K562 (cell line): ENCODE measurements around the gene KIF5A. TPM values are rescaled to one million over a fixed set of nuclear protein-coding genes. Genes with fewer than 3 reads are reported as not detected.

Experiments
- AFF1 ChIP-seq, 2 experiments: fragments of 450-650 bp; IDR thresholded peaks; 2 replicates each; pipeline ENCODE4 v1.6.1; 2018; ENCODE audit warnings: mild to moderate bottlenecking in 2 of 2, low read depth in 1 of 2; ENCODE audit not compliant: partially characterized antibody in 2 of 2
- ARNT ChIP-seq, 2 experiments: fragments of 450-650 bp; IDR thresholded peaks; 2 replicates each; pipeline ENCODE4 v1.6.1; 2016; ENCODE audit warnings: mild to moderate bottlenecking in 1 of 2
- ASH1L ChIP-seq: fragments of 450-650 bp; IDR thresholded peaks from 2 replicates; pipeline ENCODE4 v1.6.1; 2018; ENCODE audit warnings: borderline replicate concordance, mild to moderate bottlenecking, low read depth; ENCODE audit not compliant: partially characterized antibody
- ATF1 ChIP-seq, 2 experiments: fragments of 450-650 bp in 1 of 2; IDR thresholded peaks; 2 replicates each; pipeline ENCODE4 v1.6.1; 2016; ENCODE audit warnings: missing compliant biosample characterization in 1 of 2, missing genetic modification characterization in 1 of 2
- DACH1 ChIP-seq: fragments of 450-650 bp; IDR thresholded peaks from 2 replicates; pipeline ENCODE4 v1.6.1; 2018; ENCODE audit not compliant: partially characterized antibody
- EP300 ChIP-seq: IDR thresholded peaks from 2 replicates; pipeline ENCODE4 v1.6.1; 2012; ENCODE audit warnings: low read length, improper control_type of control experiment
- GTF2F1 ChIP-seq: IDR thresholded peaks from 2 replicates; pipeline ENCODE4 v1.6.1; 2011; ENCODE audit warnings: low read depth, low read length, improper control_type of control experiment
- HBP1 ChIP-seq: fragments of 450-650 bp; formaldehyde crosslinking; IDR thresholded peaks from 2 replicates; pipeline ENCODE4 v1.4.0; 2022; ENCODE audit warnings: missing genetic modification characterization
- HCFC1 ChIP-seq: IDR thresholded peaks from 2 replicates; pipeline ENCODE4 v1.6.1; 2012; ENCODE audit warnings: low read depth, low read length, improper control_type of control experiment
- JUN ChIP-seq, 2 experiments: sonication (generic) in 1 of 2; formaldehyde crosslinking in 1 of 2; IDR thresholded peaks; 2 replicates each; pipeline versions ENCODE4 v1.6.1 to v1.8.0; 2012 to 2022; ENCODE audit warnings: borderline replicate concordance in 2 of 2, mild to moderate bottlenecking in 2 of 2, improper control_type of control experiment in 1 of 2, low read depth in 1 of 2, low read length in 1 of 2, missing genetic modification reagents in 1 of 2
- MBD2 ChIP-seq: sonication (generic); IDR thresholded peaks from 2 replicates; pipeline ENCODE4 v1.6.1; 2016; ENCODE audit warnings: low read depth, borderline replicate concordance
- MNT ChIP-seq, 2 experiments: fragments of 450-650 bp; conservative IDR thresholded peaks; 2 replicates each; pipeline ENCODE4 v1.6.1; 2017; ENCODE audit warnings: mild to moderate bottlenecking in 2 of 2, moderate library complexity in 2 of 2
- NBN ChIP-seq: fragments of 450-650 bp; IDR thresholded peaks from 2 replicates; pipeline ENCODE4 v1.6.1; 2016; ENCODE audit warnings: low read depth, mild to moderate bottlenecking
- POLR2B ChIP-seq: fragments of 450-650 bp; IDR thresholded peaks from 2 replicates; pipeline ENCODE4 v1.6.1; 2018; ENCODE audit warnings: low read depth; ENCODE audit not compliant: partially characterized antibody
- SMARCE1 ChIP-seq: fragments of 450-650 bp; IDR thresholded peaks from 2 replicates; pipeline ENCODE4 v1.7.1; 2016; ENCODE audit warnings: mild to moderate bottlenecking
- SP1 ChIP-seq: sonication (generic); formaldehyde crosslinking; IDR thresholded peaks from 2 replicates; pipeline ENCODE4 v1.8.1; 2022; ENCODE audit warnings: mild to moderate bottlenecking, missing genetic modification reagents
- THRB ChIP-seq: fragments of 450-650 bp; formaldehyde crosslinking; conservative IDR thresholded peaks from 2 replicates; pipeline ENCODE4 v1.4.0; 2022; ENCODE audit warnings: mild to moderate bottlenecking, missing genetic modification characterization
- ZNF780A ChIP-seq: fragments of 250-450 bp; sonication (Bioruptor Pico); IDR thresholded peaks from 2 replicates; pipeline ENCODE4 v1.5.0; 2021; ENCODE audit warnings: mild to moderate bottlenecking
- polyA plus RNA-seq, 8 experiments: library from polyadenylated mRNA; depleted of rRNA in 4 of 8; stranded (reverse) in 5 of 8; unstranded in 3 of 8; fragments of >200 nt; fragmentation: Nextera tagmentation in 2 of 8; fragmentation: Illumina TruSeq in 1 of 8; extraction: Ambion mirVana in 2 of 8; extraction: Trizol in 1 of 8; gene quantifications; 2 replicates each; pipeline versions ENCODE4 v1.2.1 to v1.2.3, GENCODE V29; 2011 to 2014; ENCODE audit warnings: inconsistent platforms in 1 of 8, missing spikeins in 1 of 8
- total RNA-seq, 7 experiments: library from RNA; depleted of rRNA in 6 of 7; stranded (reverse); fragments of >200 nt in 6 of 7; fragmentation: Illumina TruSeq in 2 of 7; extraction: Trizol in 2 of 7; gene quantifications; 2 replicates each; pipeline versions ENCODE4 v1.2.1 to v1.2.3, GENCODE V29; 2011 to 2021; ENCODE audit warnings: low replicate concordance in 1 of 7

Gene KIF5A
- total and polyA plus RNA-seq, 9 of the 15 experiments (the other 6 are each of a cell fraction or from before 2014, with no cell fraction given), result 3.4 to 17.7 (median 8.0) TPM

- TF ChIP-seq AFF1 (IDR thresholded peaks at IDR 0.05; ENCODE audit: low read depth in 1 of 2, partially characterized antibody in 2 of 2), result peak in 1 of 2 experiments; percentile 85
- 0 out of 2 replicates have a peak, but pooled peaks have one; percentile 44 for TF ChIP-seq SP1 (CRISPR knock-in tag)
- no peak for TF ChIP-seq DACH1
- peak in 1 of 2 experiments; percentile 21; a peak in 1 of 4 replicates for TF ChIP-seq MNT (conservative IDR thresholded peaks at IDR 0.05)
- peak; percentile 93 for TF ChIP-seq JUN (IDR thresholded peaks at IDR 0.05; ENCODE audit: borderline replicate concordance, low read depth, low read length)
- TF ChIP-seq JUN (CRISPR knock-in tag; IDR thresholded peaks at IDR 0.05; ENCODE audit: borderline replicate concordance), result no peak
- 0 out of 2 replicates have a peak, but pooled peaks have one; percentile 10 for TF ChIP-seq THRB (CRISPR knock-in tag)
- 0 out of 2 replicates have a peak, but pooled peaks have one; percentile 31 for TF ChIP-seq SMARCE1
- no peak for TF ChIP-seq ZNF780A
- TF ChIP-seq MBD2, result peak; percentile 81
- peak; percentile 97 for TF ChIP-seq HCFC1
- TF ChIP-seq ARNT (IDR thresholded peaks at IDR 0.05), result 0 out of 4 replicates have a peak, but pooled peaks of 1 of the 2 experiments have one; percentile 47
- no peak for TF ChIP-seq ATF1 (CRISPR knock-in tag; IDR thresholded peaks at IDR 0.05)
- TF ChIP-seq ATF1 (tag; IDR thresholded peaks at IDR 0.05), result peak; percentile 92
- 0 out of 2 replicates have a peak, but pooled peaks have one; percentile 22 for TF ChIP-seq NBN
- TF ChIP-seq POLR2B, result peak; percentile 14
- TF ChIP-seq ASH1L, result no peak
- 0 out of 2 replicates have a peak, but pooled peaks have one; percentile 47 for TF ChIP-seq HBP1 (CRISPR knock-in tag)
- no peak for TF ChIP-seq GTF2F1
- 0 out of 2 replicates have a peak, but pooled peaks have one; percentile 8 for TF ChIP-seq EP300
These were observed 2.4 kb upstream of the KIF5A start (continued) for GRCh38 chr12:57547288-57548012.
